ENCODE results near the gene SLC6A18.

GRCh38 chr5:1247811-1248210 lies 22.6 kb downstream of the SLC6A18 start:
- no peak for TF ChIP-seq POLR2AphosphoS5 (IDR thresholded peaks at IDR 0.05; ENCODE audit: low read depth, low read length)
- TF ChIP-seq POU2F2 (IDR thresholded peaks at IDR 0.05; ENCODE audit: low read depth, low read length): no peak
- no peak for TF ChIP-seq TAF1 (IDR thresholded peaks at IDR 0.05; ENCODE audit: low read depth, low read length)
- TF ChIP-seq POLR2A (IDR thresholded peaks at IDR 0.05; ENCODE audit: low read depth, low read length): no peak
- no peak for TF ChIP-seq PAX5 (IDR thresholded peaks at IDR 0.05; ENCODE audit: insufficient read depth, low read length, severe bottlenecking)
